ENCODE data around the gene FAIM2.
"Not testable (repeated sequence)": the region's sequence is repeated elsewhere in the genome, so short reads cannot be mapped to it uniquely, and the experiment has no call there.

FAIM2 gene

GRCh38 chr12:49882248-49882850 lies 21.4 kb downstream of the FAIM2 start:
- no peaks in the 10 kb centered on the region for H3K36me3 ChIP-seq (ENCODE audit: insufficient read depth, low read length)
- H2AFZ ChIP-seq (ENCODE audit: low read depth, low read length) = no peak overlapping the region
- H3K4me3 ChIP-seq (ENCODE audit: low read length) = no peak overlapping the region
- H3K9me3 ChIP-seq (ENCODE audit: low read length) = no peaks in the 10 kb centered on the region
- H3K27me3 ChIP-seq (ENCODE audit: insufficient read depth, low read length) = peaks cover 12% of the 10 kb centered on the region
- H3K4me1 ChIP-seq (ENCODE audit: insufficient read depth, low read length) = peaks cover 17% of the 10 kb centered on the region

GRCh38 chr12:49881415-49882247 lies 22.1 kb downstream of the FAIM2 start:
- no peak overlapping the region for H2AFZ ChIP-seq (ENCODE audit: low read depth, low read length)
- no peak overlapping the region for H3K4me3 ChIP-seq (ENCODE audit: low read length)
- no peaks in the 10 kb centered on the region for H3K36me3 ChIP-seq (ENCODE audit: insufficient read depth, low read length)
- no peaks in the 10 kb centered on the region for H3K9me3 ChIP-seq (ENCODE audit: low read length)
- H3K27me3 ChIP-seq (ENCODE audit: insufficient read depth, low read length) = peaks cover 5% of the 10 kb centered on the region
- H3K4me1 ChIP-seq (ENCODE audit: insufficient read depth, low read length) = peaks cover 17% of the 10 kb centered on the region

GRCh38 chr12:49880756-49881414 lies 22.8 kb downstream of the FAIM2 start:
- peaks cover 17% of the 10 kb centered on the region for H3K4me1 ChIP-seq (ENCODE audit: insufficient read depth, low read length)
- H2AFZ ChIP-seq (ENCODE audit: low read depth, low read length) = no peak overlapping the region
- H3K9me3 ChIP-seq (ENCODE audit: low read length) = no peaks in the 10 kb centered on the region
- H3K36me3 ChIP-seq (ENCODE audit: insufficient read depth, low read length) = no peaks in the 10 kb centered on the region
- H3K4me3 ChIP-seq (ENCODE audit: low read length) = no peak overlapping the region
- H3K27me3 ChIP-seq (ENCODE audit: insufficient read depth, low read length) = peaks cover 2% of the 10 kb centered on the region

DNA sequence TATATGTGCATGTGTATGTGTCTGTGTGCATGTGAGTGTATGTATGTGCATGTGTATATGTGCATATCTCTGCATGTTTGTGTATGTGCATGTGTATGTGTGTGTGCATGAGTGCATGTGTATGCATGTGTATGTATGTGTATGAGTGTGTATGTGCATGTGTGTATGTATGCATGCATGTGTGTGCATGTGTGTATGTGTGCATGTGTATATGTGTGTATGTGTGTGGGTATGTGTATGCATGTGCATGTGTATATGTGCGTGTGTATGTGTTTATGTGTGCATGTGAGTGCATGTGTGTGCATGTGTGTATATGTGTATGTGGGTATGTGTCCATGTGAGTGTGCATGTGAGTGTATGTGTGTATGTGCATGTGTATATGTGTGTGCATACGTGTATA lies 24.6 kb downstream of the FAIM2 start:
- H3K4me1 ChIP-seq (ENCODE audit: insufficient read depth, low read length) = peaks cover 17% of the 10 kb centered on the region
- not testable (repeated sequence) for H3K36me3 ChIP-seq (ENCODE audit: insufficient read depth, low read length); H3K27me3 ChIP-seq (ENCODE audit: insufficient read depth, low read length); H3K4me3 ChIP-seq (ENCODE audit: low read length); H3K9me3 ChIP-seq (ENCODE audit: low read length); H2AFZ ChIP-seq (ENCODE audit: low read depth, low read length)

DNA sequence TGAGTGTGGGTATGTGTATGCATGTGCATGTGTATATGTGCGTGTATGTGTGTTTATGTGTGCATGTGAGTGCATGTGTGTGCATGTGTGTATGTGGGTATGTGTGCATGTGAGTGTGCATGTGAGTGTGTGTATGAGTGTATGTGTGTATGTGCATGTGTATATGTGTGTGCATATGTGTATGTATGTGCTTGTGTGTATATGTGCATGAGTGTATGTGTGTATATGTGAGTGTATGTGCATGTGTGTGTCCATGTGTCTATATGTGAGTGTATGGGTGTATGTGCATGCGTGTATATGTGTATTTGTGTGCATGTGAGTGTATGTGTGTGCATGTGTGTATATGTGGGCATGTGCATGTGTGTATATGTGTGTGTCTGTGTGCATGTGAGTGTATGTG lies 25.7 kb downstream of the FAIM2 start:
- Histone ChIP-seq H2AFZ (ENCODE audit: low read depth, low read length) (no peak overlapping the region), H3K9me3 (ENCODE audit: low read length) (no peaks in the 10 kb centered on the region), H3K36me3 (ENCODE audit: insufficient read depth, low read length) (no peaks in the 10 kb centered on the region), H3K27me3 (ENCODE audit: insufficient read depth, low read length) (no peaks in the 10 kb centered on the region), H3K4me1 (ENCODE audit: insufficient read depth, low read length) (peaks cover 10% of the 10 kb centered on the region), H3K4me3 (ENCODE audit: low read length) (no peak overlapping the region)

- H3K4me1 ChIP-seq (ENCODE audit: insufficient read depth, low read length) = peaks cover 7% of the 10 kb centered on the region
- H3K4me3 ChIP-seq (ENCODE audit: low read length) = no peak overlapping the region
- H2AFZ ChIP-seq (ENCODE audit: low read depth, low read length) = no peak overlapping the region
- H3K27me3 ChIP-seq (ENCODE audit: insufficient read depth, low read length) = no peaks in the 10 kb centered on the region
- no peaks in the 10 kb centered on the region for H3K36me3 ChIP-seq (ENCODE audit: insufficient read depth, low read length)
- H3K9me3 ChIP-seq (ENCODE audit: low read length) = no peaks in the 10 kb centered on the region
Measured at GRCh38 chr12:49877066-49877465, 26.6 kb downstream of the FAIM2 start.

DNA sequence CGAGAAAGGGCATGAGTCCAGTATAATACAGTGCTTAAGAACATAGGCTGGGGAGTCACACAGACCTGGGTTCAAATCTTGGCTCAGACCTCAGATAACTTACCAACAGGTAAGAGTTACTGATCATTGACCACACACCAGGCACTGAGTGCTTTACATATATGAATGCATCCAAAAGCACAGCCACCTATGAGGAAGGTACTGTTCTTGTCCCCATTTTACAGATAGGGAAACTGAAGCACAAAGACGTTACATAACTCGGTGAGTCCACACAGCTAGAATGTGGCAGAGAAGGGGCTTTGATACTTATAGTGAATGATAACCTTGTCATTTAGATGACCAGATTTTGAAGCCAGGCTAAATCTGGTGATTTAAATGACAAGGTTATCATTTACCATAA lies 27.6 kb downstream of the FAIM2 start:
- Histone ChIP-seq H3K9me3 (ENCODE audit: low read length) (no peaks in the 10 kb centered on the region), H3K27me3 (ENCODE audit: insufficient read depth, low read length) (no peaks in the 10 kb centered on the region), H2AFZ (ENCODE audit: low read depth, low read length) (no peak overlapping the region), H3K36me3 (ENCODE audit: insufficient read depth, low read length) (no peaks in the 10 kb centered on the region), H3K4me1 (ENCODE audit: insufficient read depth, low read length) (peaks cover 12% of the 10 kb centered on the region), H3K4me3 (ENCODE audit: low read length) (no peak overlapping the region)

- Histone ChIP-seq H3K4me1 (ENCODE audit: insufficient read depth, low read length) (peaks cover 12% of the 10 kb centered on the region), H3K9me3 (ENCODE audit: low read length) (no peaks in the 10 kb centered on the region), H3K4me3 (ENCODE audit: low read length) (no peak overlapping the region), H3K27me3 (ENCODE audit: insufficient read depth, low read length) (no peaks in the 10 kb centered on the region), H2AFZ (ENCODE audit: low read depth, low read length) (no peak overlapping the region), H3K36me3 (ENCODE audit: insufficient read depth, low read length) (no peaks in the 10 kb centered on the region)
Measured at GRCh38 chr12:49875115-49875720, 28.5 kb downstream of the FAIM2 start.

DNA sequence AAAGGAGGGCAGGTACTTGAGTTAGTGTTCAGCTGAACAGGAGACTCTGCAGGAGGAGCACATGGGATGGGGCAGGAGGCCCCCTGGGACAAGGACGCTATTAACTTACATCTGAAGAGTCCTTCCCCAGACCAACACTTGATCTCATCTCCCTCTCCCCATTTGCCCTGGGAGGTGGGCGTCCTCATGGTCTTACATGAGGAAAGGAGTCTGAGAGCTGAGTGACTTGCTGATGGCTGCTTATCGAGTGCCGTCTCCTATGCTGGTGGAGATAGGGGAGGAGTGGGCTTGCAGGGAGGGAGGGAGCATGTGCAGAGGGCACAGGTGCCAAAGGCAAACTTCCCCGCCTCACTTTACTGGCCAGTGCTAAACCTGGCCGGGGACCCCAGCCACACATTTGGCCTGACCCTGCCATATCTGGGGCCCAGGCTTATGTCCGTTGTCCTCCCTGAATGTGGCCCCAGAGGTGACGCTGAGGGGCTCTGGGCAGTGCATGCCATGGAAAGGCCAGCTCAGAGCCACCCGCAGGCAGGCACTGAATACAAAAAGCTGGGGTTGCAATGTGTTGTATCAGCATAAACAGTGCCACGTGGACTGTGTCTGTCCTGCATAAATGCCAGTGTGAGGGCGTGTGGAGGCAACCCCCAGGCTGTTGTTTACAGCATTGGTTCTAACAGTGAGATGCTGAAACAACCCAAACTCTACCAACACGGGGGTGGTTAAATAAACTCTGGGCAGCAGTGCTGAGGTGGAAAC lies 29.4 kb downstream of the FAIM2 start:
- H3K9me3 ChIP-seq (ENCODE audit: low read length) = no peaks in the 10 kb centered on the region
- no peak overlapping the region for H3K4me3 ChIP-seq (ENCODE audit: low read length)
- H3K36me3 ChIP-seq (ENCODE audit: insufficient read depth, low read length) = no peaks in the 10 kb centered on the region
- peaks cover 2% of the 10 kb centered on the region for H3K27me3 ChIP-seq (ENCODE audit: insufficient read depth, low read length)
- peaks cover 12% of the 10 kb centered on the region for H3K4me1 ChIP-seq (ENCODE audit: insufficient read depth, low read length)
- no peak overlapping the region for H2AFZ ChIP-seq (ENCODE audit: low read depth, low read length)

DNA sequence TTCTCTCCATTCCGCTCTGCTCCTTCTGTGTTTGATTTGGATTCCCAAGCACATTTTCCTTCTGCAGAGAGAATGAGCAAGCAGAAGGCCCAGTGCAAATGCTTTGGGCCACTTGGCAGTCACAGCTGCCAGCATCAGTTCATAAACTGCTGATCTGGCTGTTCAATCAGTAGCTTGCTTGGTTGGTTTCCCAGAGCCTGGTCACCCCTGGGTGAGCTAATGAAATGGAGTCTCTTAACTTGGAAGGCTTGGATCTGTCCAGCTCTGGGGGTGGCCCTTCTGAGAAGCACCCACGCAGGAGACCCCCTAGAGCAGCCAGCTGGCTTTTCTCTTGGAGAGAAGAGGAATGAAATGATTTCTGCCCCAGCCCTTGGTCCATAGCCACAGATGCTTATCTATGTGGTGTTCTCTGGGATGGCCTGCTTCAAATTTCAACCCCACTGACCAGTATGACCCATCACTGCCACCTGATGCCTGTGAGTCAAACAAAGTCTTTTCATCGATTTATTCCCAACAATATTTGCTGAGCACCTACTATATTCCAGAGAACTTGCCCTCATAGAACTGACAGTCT lies 30.3 kb downstream of the FAIM2 start:
- Histone ChIP-seq H3K4me1 (ENCODE audit: insufficient read depth, low read length) (peaks cover 12% of the 10 kb centered on the region), H3K4me3 (ENCODE audit: low read length) (no peak overlapping the region), H3K36me3 (ENCODE audit: insufficient read depth, low read length) (no peaks in the 10 kb centered on the region), H2AFZ (ENCODE audit: low read depth, low read length) (no peak overlapping the region), H3K9me3 (ENCODE audit: low read length) (no peaks in the 10 kb centered on the region), H3K27me3 (ENCODE audit: insufficient read depth, low read length) (peaks cover 2% of the 10 kb centered on the region)

DNA sequence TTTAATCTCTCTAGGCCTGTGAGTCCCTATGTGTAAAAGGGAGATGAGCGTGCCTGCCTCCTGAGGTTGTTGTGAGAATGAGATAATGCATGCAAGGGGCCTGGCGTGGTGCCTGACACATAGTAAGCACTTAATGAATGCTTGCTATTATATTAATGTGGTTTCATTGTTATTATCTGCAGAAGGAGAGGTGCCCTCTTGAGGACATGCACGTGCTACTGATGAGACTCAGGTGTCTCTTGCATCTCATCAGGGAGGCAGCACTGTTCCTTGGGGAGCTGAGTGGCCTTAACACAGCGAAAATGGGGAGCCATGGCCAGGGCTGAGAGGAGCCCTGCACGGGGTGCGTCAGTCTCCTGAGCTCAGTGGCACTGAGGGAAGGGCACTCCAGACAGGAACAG lies 30.9 kb downstream of the FAIM2 start:
- Histone ChIP-seq H3K4me3 (ENCODE audit: low read length) (no peak overlapping the region), H3K9me3 (ENCODE audit: low read length) (no peaks in the 10 kb centered on the region), H3K4me1 (ENCODE audit: insufficient read depth, low read length) (peaks cover 12% of the 10 kb centered on the region), H3K27me3 (ENCODE audit: insufficient read depth, low read length) (peaks cover 2% of the 10 kb centered on the region), H2AFZ (ENCODE audit: low read depth, low read length) (no peak overlapping the region), H3K36me3 (ENCODE audit: insufficient read depth, low read length) (no peaks in the 10 kb centered on the region)

DNA sequence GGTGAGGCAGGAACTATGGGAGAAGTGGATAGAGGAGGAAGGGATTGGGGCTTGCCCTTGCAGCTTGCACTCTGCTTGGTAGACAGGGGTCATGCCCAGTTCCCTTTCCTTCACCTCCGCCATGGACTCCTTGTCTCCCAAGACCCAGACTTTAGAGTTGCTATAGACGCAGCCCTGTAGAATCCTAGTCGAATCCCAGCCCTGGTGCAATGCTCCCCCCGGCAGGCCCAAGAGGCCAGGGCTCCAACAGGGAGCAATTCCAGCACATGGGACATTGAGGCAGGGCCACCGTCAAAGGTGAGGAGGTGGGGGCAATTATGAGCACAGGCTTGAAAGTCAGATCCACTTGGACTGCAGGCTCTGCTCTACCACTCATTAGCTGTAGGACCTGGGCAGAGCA lies 31.3 kb downstream of the FAIM2 start:
- Histone ChIP-seq H2AFZ (ENCODE audit: low read depth, low read length) (no peak overlapping the region), H3K4me1 (ENCODE audit: insufficient read depth, low read length) (peaks cover 12% of the 10 kb centered on the region), H3K9me3 (ENCODE audit: low read length) (no peaks in the 10 kb centered on the region), H3K27me3 (ENCODE audit: insufficient read depth, low read length) (peaks cover 2% of the 10 kb centered on the region), H3K4me3 (ENCODE audit: low read length) (no peak overlapping the region), H3K36me3 (ENCODE audit: insufficient read depth, low read length) (no peaks in the 10 kb centered on the region)

All from neuron (in vitro differentiated cells).